ENCODE results near the gene FREM2. TPM values are rescaled to one million over a fixed set of nuclear protein-coding genes. Genes with fewer than 3 reads are reported as not detected.

Gene FREM2
- total RNA-seq, 2 experiments from 2014 or later = not detected

DNA sequence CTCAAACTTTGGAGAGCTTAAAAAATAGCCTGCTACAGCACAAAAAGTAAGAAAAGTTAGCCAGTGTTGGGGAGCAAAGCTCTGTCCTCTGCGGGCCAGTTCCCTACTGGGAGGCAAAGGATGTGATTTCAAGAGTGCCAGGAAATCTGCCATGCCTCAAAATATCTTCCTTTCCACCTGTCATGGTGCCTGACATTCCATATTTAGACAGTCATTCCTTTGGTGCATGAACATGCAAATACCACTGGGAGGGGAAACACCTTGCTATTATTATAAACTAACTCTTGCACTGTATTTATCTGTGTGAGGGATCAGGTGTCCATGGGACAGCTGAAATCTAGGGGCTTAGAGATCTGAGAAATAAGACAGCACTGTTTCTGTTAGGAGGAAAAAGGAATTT is 10.3 kb downstream of the FREM2 start:
- ChIA-PET CTCF (ENCODE audit: unreplicated experiment) (no interaction called here), POLR2A (interaction anchor here (0.9 kb wide), 1 partner anchor 19 kb away, joined by 3 read pairs; no protein-coding TSS in a partner anchor)
- Histone ChIP-seq H3K79me2 (ENCODE audit: insufficient read depth, low read depth, low read length) (no peaks in the 10 kb centered on the region), H3K4me1 (ENCODE audit: insufficient read depth, low read length, poor library complexity, severe bottlenecking) (no peaks in the 10 kb centered on the region), H3K9me3 (ENCODE audit: low read length) (no peaks in the 10 kb centered on the region), H3K4me2 (ENCODE audit: low read length) (no peak overlapping the region), H3K27ac (ENCODE audit: low read depth, low read length, poor library complexity, severe bottlenecking) (no peak overlapping the region), H3K9me2 (ENCODE audit: insufficient read depth, low read length) (no peaks in the 10 kb centered on the region), H3K4me3 (ENCODE audit: low read depth, low read length, poor library complexity, severe bottlenecking) (no peak overlapping the region), H3K36me3 (ENCODE audit: insufficient read depth, low read length) (no peaks in the 10 kb centered on the region), H2AFZ (ENCODE audit: low read length) (no peak overlapping the region), H4K20me1 (ENCODE audit: insufficient read depth, low read length) (no peaks in the 10 kb centered on the region)
- intact Hi-C loops (cut with micrococcal nuclease; ENCODE audit: unreplicated experiment) = no loop called here
- TF ChIP-seq, protein P1, sequence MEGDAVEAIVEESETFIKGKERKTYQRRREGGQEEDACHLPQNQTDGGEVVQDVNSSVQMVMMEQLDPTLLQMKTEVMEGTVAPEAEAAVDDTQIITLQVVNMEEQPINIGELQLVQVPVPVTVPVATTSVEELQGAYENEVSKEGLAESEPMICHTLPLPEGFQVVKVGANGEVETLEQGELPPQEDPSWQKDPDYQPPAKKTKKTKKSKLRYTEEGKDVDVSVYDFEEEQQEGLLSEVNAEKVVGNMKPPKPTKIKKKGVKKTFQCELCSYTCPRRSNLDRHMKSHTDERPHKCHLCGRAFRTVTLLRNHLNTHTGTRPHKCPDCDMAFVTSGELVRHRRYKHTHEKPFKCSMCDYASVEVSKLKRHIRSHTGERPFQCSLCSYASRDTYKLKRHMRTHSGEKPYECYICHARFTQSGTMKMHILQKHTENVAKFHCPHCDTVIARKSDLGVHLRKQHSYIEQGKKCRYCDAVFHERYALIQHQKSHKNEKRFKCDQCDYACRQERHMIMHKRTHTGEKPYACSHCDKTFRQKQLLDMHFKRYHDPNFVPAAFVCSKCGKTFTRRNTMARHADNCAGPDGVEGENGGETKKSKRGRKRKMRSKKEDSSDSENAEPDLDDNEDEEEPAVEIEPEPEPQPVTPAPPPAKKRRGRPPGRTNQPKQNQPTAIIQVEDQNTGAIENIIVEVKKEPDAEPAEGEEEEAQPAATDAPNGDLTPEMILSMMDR (conservative IDR thresholded peaks at IDR 0.05; ENCODE audit: low read length) = no peak
- TF ChIP-seq EZH2phosphoT487 (IDR thresholded peaks at IDR 0.05; ENCODE audit: borderline replicate concordance, low read depth, low read length) = no peak
- DNase-seq (ENCODE audit: low spot score) = no peak
- BruUV-seq (replicated peaks) = no TSS peak

DNA sequence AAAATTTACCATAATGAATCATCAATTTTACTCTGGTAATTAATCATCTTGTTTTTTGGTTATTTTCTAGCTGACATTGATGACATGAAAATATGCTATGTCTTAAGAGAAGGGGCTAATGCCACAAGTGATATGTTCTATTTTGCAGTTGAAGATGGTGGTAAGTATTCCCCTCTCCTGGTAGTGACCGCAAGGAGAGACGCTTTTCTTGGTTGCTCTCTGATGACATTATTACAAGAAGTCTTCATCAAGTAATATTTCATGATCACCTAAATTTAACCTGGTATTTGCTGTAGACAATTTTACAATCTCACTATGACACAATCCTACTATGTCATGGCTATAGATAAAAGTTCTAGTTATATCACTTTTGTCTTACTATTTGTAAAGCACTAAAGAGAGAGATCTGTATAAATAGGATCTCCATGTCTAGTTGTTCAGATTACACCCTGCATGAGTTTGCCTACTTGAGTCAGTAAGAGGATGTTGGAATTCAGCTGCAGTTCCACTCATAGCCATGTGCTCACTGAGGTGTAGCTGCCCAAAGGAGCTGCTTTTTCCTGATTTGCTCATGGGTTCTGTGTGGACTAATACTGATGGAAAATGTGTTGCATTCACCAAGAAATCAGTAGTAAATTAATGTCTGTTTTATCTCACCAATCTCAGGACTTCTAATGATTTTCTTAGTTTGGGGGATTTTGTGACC is 10.9 kb downstream of the FREM2 start:
- H3K36me3 ChIP-seq (ENCODE audit: insufficient read depth, low read length) = no peaks in the 10 kb centered on the region
- CTCF ChIA-PET (ENCODE audit: unreplicated experiment) = no interaction called here
- BruUV-seq (replicated peaks) = no TSS peak

DNA sequence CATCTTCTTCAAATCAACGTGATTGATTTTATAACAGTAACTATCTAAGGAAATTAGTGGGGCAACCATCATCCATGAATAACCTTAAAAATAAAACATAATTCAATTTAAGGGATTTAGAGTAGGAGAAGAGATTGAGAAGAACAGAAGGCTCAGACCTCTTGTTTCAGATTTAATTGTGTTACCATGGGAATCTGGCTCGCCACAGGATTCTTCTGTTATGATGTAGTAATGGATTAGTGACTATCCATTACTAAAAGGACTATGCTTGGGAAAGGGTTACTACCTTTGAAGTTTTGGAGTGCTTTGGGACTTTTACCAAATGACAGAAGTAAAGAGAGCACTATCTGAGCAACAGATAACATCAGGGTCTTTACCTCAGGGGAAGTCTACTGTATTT is 13.2 kb downstream of the FREM2 start:
- intact Hi-C loops (cut with micrococcal nuclease; ENCODE audit: unreplicated experiment) = no loop called here
- H3K36me3 ChIP-seq (ENCODE audit: insufficient read depth, low read length) = no peaks in the 10 kb centered on the region
- H4K20me1 ChIP-seq (ENCODE audit: insufficient read depth, low read length) = no peaks in the 10 kb centered on the region
- H3K79me2 ChIP-seq (ENCODE audit: insufficient read depth, low read depth, low read length) = no peaks in the 10 kb centered on the region
- ChIA-PET POLR2A (no interaction called here), CTCF (ENCODE audit: unreplicated experiment) (no interaction called here)
- no TSS peak for BruUV-seq (replicated peaks)
- no peak overlapping the region for H3K4me2 ChIP-seq (ENCODE audit: low read length)
- TF ChIP-seq EZH2phosphoT487 (IDR thresholded peaks at IDR 0.05; ENCODE audit: borderline replicate concordance, low read depth, low read length) = no peak
- TF ChIP-seq, protein P1 (conservative IDR thresholded peaks at IDR 0.05; ENCODE audit: low read length) = no peak
- H3K27ac ChIP-seq (ENCODE audit: low read depth, low read length, poor library complexity, severe bottlenecking) = no peak overlapping the region
- DNase-seq (ENCODE audit: low spot score) = no peak
- no peaks in the 10 kb centered on the region for H3K4me1 ChIP-seq (ENCODE audit: insufficient read depth, low read length, poor library complexity, severe bottlenecking)
- no peak overlapping the region for H2AFZ ChIP-seq (ENCODE audit: low read length)
- H3K4me3 ChIP-seq (ENCODE audit: low read depth, low read length, poor library complexity, severe bottlenecking) = no peak overlapping the region
- H3K9me3 ChIP-seq (ENCODE audit: low read length) = no peaks in the 10 kb centered on the region
- no peaks in the 10 kb centered on the region for H3K9me2 ChIP-seq (ENCODE audit: insufficient read depth, low read length)

More for the DNA sequence above, 10.9 kb downstream of the FREM2 start:
- POLR2A ChIA-PET = interaction anchor here (0.9 kb wide), 1 partner anchor 19 kb away, joined by 3 read pairs; no protein-coding TSS in a partner anchor
- TF ChIP-seq, protein P1 (conservative IDR thresholded peaks at IDR 0.05; ENCODE audit: low read length) = no peak
- no peak for TF ChIP-seq EZH2phosphoT487 (IDR thresholded peaks at IDR 0.05; ENCODE audit: borderline replicate concordance, low read depth, low read length)
- Histone ChIP-seq H3K9me3 (ENCODE audit: low read length) (no peaks in the 10 kb centered on the region), H3K4me3 (ENCODE audit: low read depth, low read length, poor library complexity, severe bottlenecking) (no peak overlapping the region), H3K4me2 (ENCODE audit: low read length) (no peak overlapping the region), H2AFZ (ENCODE audit: low read length) (no peak overlapping the region), H3K4me1 (ENCODE audit: insufficient read depth, low read length, poor library complexity, severe bottlenecking) (no peaks in the 10 kb centered on the region), H4K20me1 (ENCODE audit: insufficient read depth, low read length) (no peaks in the 10 kb centered on the region), H3K79me2 (ENCODE audit: insufficient read depth, low read depth, low read length) (no peaks in the 10 kb centered on the region), H3K27ac (ENCODE audit: low read depth, low read length, poor library complexity, severe bottlenecking) (no peak overlapping the region), H3K9me2 (ENCODE audit: insufficient read depth, low read length) (no peaks in the 10 kb centered on the region)
- intact Hi-C loops (cut with micrococcal nuclease; ENCODE audit: unreplicated experiment) = no loop called here
- no peak for DNase-seq (ENCODE audit: low spot score)

Measured in OCI-LY7 (cell line).